Stomach (tissue), 9 donors: ENCODE results near the gene KLK15. TPM values are rescaled to one million over a fixed set of nuclear protein-coding genes. Genes with fewer than 3 reads are reported as not detected.

Source experiments
- DNase-seq, 2 donors: peaks; one replicate each; pipeline versions ENCODE4 v3.0.0 to v3.0.0-alpha.2; 2013 to 2019
- H3K27ac ChIP-seq, 5 donors: fragments of 200-600 bp in 4 of 5; sonication (generic) in 4 of 5; one replicate each; pipeline ENCODE4 v1.5.1; 2013 to 2019; ENCODE audit warnings: mild to moderate bottlenecking in 1 of 5, moderate library complexity in 1 of 5
- H3K27me3 ChIP-seq, 3 donors: fragments of 200-600 bp; sonication (generic); one replicate each; pipeline ENCODE4 v1.5.1; 2017 to 2019; ENCODE audit warnings: mixed run types in 1 of 3
- H3K36me3 ChIP-seq, 4 donors: fragments of 200-600 bp; sonication (generic); 1 replicate in 3 of 4; 2 replicates in 1 of 4; pipeline ENCODE4 v1.5.1; 2016 to 2019
- H3K4me1 ChIP-seq, 4 donors: fragments of 200-600 bp; sonication (generic); one replicate each; pipeline ENCODE4 v1.5.1; 2016 to 2019
- H3K4me3 ChIP-seq, 4 donors: fragments of 200-600 bp; sonication (generic) in 3 of 4; one replicate each; pipeline ENCODE4 v1.5.1; 2016 to 2019; ENCODE audit warnings: mild to moderate bottlenecking in 1 of 4
- H3K9me3 ChIP-seq, 4 donors: fragments of 200-600 bp; sonication (generic); one replicate each; pipeline ENCODE4 v1.5.1; 2016 to 2019
- CTCF ChIP-seq, 7 experiments: fragments of 450-650 bp in 4 of 7; fragments of 200-600 bp in 3 of 7; sonication (generic) in 3 of 7; IDR thresholded peaks; one replicate each; pipeline ENCODE4 v1.5.1; 2016 to 2019; ENCODE audit warnings: antibody characterized with exemption in 7 of 7, control low read depth in 2 of 7, mild to moderate bottlenecking in 1 of 7
- EP300 ChIP-seq: sonication (generic); formaldehyde crosslinking; IDR thresholded peaks from one replicate; pipeline ENCODE4 v1.6.1; 2017; ENCODE audit warnings: antibody characterized with exemption
- POLR2A ChIP-seq, 4 donors: fragments of 450-650 bp; IDR thresholded peaks; one replicate each; pipeline ENCODE4 v1.6.1; 2016; ENCODE audit warnings: antibody characterized with exemption in 4 of 4, control low read depth in 2 of 4, mild to moderate bottlenecking in 1 of 4, moderate library complexity in 1 of 4
- POLR2AphosphoS5 ChIP-seq, 3 donors: sonication (generic); formaldehyde crosslinking; IDR thresholded peaks; one replicate each; pipeline ENCODE4 v1.6.1; 2016; ENCODE audit warnings: antibody characterized with exemption in 3 of 3
- WGBS, 5 donors: extraction: QIAGEN DNeasy Blood & Tissue Kit in 3 of 5; methylation state at CpG; one replicate each; pipeline versions ENCODE4 v1.1.5 to v1.1.7; 2013 to 2018; 5-methylcytosine and 5-hydroxymethylcytosine counted together
- intact Hi-C: fragments of 100-400 bp; cut with DNase I; formaldehyde crosslinking; loops from one replicate; pipeline ENCODE4 v1.15.1; 2023; ENCODE audit warnings: low total_unique reads
- polyA plus RNA-seq, 3 donors: library from polyadenylated mRNA; stranded (reverse); fragments of 200-250 nt; gene quantifications; one replicate each; pipeline ENCODE4 v1.2.3, GENCODE V29; 2013
- total RNA-seq, 5 donors: library from RNA; depleted of rRNA; stranded (reverse); fragments of >200 nt; gene quantifications; one replicate each; pipeline versions ENCODE4 v1.1.0 to v1.2.3, GENCODE V29; 2014 to 2016
- donor health status: healthy with polysubstance abuse.
- donor health status: Bipolar disorder and iron deficiency.
- donor health status: healthy.

Gene KLK15
- total and polyA plus RNA-seq, 8 donors, result not detected

GRCh38 chr19:50843701-50844221 lies 10.4 kb upstream of the KLK15 start:
- Histone ChIP-seq H3K9me3 (peaks cover 0 to 26% (median 21%) of the 10 kb centered on the region in 4 donors), H3K27me3 (peaks cover 0 to 33% (median 0%) of the 10 kb centered on the region in 3 donors), H3K4me3 (no peak overlapping the region), H3K36me3 (no peaks in the 10 kb centered on the region), H3K27ac (no peak overlapping the region), H3K4me1 (no peaks in the 10 kb centered on the region)
- TF ChIP-seq EP300 (no peak), CTCF (IDR thresholded peaks at IDR 0.05) (no peak), POLR2AphosphoS5 (IDR thresholded peaks at IDR 0.05) (no peak), POLR2A (IDR thresholded peaks at IDR 0.05) (no peak)
- WGBS, 5 donors, result 71 to 79% (median 74%) methylated on average over 7 of the region's 7 CpGs
- DNase-seq, result no peak
- intact Hi-C loops, result no loop called here

GRCh38 chr19:50843205-50843604 lies 9.8 kb upstream of the KLK15 start:
- H3K36me3 ChIP-seq, result no peaks in the 10 kb centered on the region
- H3K9me3 ChIP-seq, result peaks cover 0 to 26% (median 21%) of the 10 kb centered on the region in 4 donors
- no peak for DNase-seq
- H3K4me3 ChIP-seq, result no peak overlapping the region
- TF ChIP-seq CTCF (IDR thresholded peaks at IDR 0.05), result no peak
- TF ChIP-seq POLR2AphosphoS5 (IDR thresholded peaks at IDR 0.05), result no peak
- TF ChIP-seq EP300, result no peak
- TF ChIP-seq POLR2A (IDR thresholded peaks at IDR 0.05), result no peak
- no peak overlapping the region for H3K27ac ChIP-seq
- intact Hi-C loops, result no loop called here
- WGBS, 5 donors, result 91 to 97% (median 96%) methylated on average over 2 of the region's 2 CpGs
- peaks cover 0 to 33% (median 0%) of the 10 kb centered on the region in 3 donors for H3K27me3 ChIP-seq
- no peaks in the 10 kb centered on the region for H3K4me1 ChIP-seq

GRCh38 chr19:50842130-50842529 lies 8.8 kb upstream of the KLK15 start:
- intact Hi-C loops, result no loop called here
- DNase-seq, result no peak

More at GRCh38 chr19:50842130-50842529, 8.8 kb upstream of the KLK15 start:
- Histone ChIP-seq H3K4me3 (no peak overlapping the region), H3K27ac (no peak overlapping the region), H3K9me3 (peaks cover 0 to 26% (median 21%) of the 10 kb centered on the region in 4 donors), H3K4me1 (no peaks in the 10 kb centered on the region), H3K27me3 (peaks cover 0 to 40% (median 0%) of the 10 kb centered on the region in 3 donors), H3K36me3 (no peaks in the 10 kb centered on the region)
- TF ChIP-seq EP300 (no peak), CTCF (IDR thresholded peaks at IDR 0.05) (no peak), POLR2A (IDR thresholded peaks at IDR 0.05) (no peak), POLR2AphosphoS5 (IDR thresholded peaks at IDR 0.05) (no peak)
- WGBS, 5 donors, result 64 to 82% (median 69%) methylated on average over 6 of the region's 6 CpGs
